Measurements from ENCODE around the gene RTN4R.

- TF ChIP-seq CTCF (IDR thresholded peaks at IDR 0.05) = no peak
- TF ChIP-seq POLR2A (IDR thresholded peaks at IDR 0.05) = no peak
- TF ChIP-seq EP300 (IDR thresholded peaks at IDR 0.05) = no peak
Measured at GRCh38 chr22:20233351-20234313, 34.5 kb downstream of the RTN4R start.

Data from ovary (tissue), 3 donors.